GM10248 (cell line): Measurements from ENCODE around the gene RAP1GDS1.

Experiments used
- CTCF ChIA-PET: fragments of 300-600 bp; sonication (Branson Sonifier 250); formaldehyde crosslinking; extraction: SDS; loops from one replicate; lab custom pipeline; 2021; ENCODE audit warnings: antibody characterized with exemption; lab: Yijun Ruan, JAX
- POLR2A ChIA-PET: fragments of 350-650 bp; sonication (Branson Sonifier 250); formaldehyde crosslinking; extraction: SDS; loops from one replicate; lab custom pipeline; 2020; ENCODE audit warnings: antibody characterized with exemption; lab: Yijun Ruan, JAX
- DNase-seq: peaks from one replicate; pipeline ENCODE4 v3.0.0; 2012; ENCODE audit errors: extremely low spot score
- TF ChIP-seq, protein P1 (sequence below): IDR thresholded peaks from 2 replicates; pipeline ENCODE4 v1.5.1; 2012; ENCODE audit warnings: mild to moderate bottlenecking, low read depth; ENCODE audit errors: extremely low read depth, missing control alignments, control extremely low read depth

RAP1GDS1 gene

DNA sequence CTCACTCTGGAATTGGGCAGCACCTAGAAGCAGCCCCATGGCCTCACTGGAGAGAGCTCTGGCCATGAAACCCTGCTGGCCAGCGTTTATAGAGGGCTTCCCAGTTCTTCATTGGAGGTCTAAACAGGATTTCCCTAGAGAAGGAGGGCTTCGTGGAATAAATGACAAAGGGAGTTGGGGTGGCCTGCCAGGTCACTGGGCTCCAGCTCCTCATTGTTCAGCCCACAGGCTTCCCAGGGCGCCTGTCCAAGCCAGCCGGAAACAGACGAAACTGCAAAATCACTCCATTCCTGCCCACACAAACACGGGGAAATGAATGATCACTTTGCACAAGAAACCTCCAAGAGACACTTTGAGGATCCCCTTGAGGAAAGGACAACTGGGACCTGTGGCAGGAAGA is 207.5 kb downstream of the RAP1GDS1 start:
- ChIA-PET CTCF (interaction anchor here (1.0 to 3.4 kb wide), 13 partner anchors 9 to 937 kb away, joined by 3 to 37 read pairs (median 8); partner anchors contain the start of gene METAP1), POLR2A (no interaction called here)
- DNase-seq, result no peak
- TF ChIP-seq, protein P1, sequence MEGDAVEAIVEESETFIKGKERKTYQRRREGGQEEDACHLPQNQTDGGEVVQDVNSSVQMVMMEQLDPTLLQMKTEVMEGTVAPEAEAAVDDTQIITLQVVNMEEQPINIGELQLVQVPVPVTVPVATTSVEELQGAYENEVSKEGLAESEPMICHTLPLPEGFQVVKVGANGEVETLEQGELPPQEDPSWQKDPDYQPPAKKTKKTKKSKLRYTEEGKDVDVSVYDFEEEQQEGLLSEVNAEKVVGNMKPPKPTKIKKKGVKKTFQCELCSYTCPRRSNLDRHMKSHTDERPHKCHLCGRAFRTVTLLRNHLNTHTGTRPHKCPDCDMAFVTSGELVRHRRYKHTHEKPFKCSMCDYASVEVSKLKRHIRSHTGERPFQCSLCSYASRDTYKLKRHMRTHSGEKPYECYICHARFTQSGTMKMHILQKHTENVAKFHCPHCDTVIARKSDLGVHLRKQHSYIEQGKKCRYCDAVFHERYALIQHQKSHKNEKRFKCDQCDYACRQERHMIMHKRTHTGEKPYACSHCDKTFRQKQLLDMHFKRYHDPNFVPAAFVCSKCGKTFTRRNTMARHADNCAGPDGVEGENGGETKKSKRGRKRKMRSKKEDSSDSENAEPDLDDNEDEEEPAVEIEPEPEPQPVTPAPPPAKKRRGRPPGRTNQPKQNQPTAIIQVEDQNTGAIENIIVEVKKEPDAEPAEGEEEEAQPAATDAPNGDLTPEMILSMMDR, result no peak

DNA sequence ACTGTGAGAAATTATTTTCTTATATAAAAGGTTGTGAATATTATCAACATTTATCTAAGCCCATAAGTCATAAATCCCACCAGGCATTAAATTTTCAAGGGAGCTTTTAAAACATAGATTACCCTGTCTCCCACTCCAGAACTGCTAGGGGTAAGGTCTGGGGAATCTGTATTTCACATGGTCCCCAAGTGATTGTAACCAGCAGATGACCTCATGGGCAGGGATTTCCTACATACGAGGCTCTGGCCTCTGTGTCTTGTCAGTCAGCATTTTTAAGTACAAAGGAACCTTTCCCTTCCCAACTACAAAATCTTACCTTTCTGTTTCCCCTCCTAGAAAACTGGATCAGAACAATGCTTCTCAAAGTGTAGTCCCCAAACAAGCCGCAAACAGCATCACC is 208.6 kb downstream of the RAP1GDS1 start:
- POLR2A ChIA-PET, result no interaction called here
- TF ChIP-seq, protein P1, result no peak
- CTCF ChIA-PET, result interaction anchor here (1.1 to 3.4 kb wide), 5 partner anchors 12 to 936 kb away, joined by 3 to 37 read pairs (median 6); no protein-coding TSS in a partner anchor
- no peak for DNase-seq

DNA sequence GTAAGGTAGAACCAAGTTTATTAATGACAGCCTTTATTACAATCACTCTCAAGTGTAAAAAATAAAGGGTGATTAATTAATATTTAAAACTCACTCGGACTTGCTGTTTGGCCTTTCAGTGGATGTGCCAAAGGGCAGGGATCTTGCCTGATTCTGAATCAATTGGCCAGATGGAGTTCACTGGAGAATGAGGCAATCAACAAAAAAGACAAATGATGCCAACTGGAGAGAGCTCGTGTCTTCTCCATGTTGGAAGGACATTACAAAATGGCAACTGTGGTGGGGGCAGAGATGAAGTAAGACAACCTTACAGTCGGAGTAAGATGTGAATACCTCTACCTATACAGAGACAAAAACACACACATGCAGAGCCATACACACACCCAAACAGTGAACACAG is 209.2 kb downstream of the RAP1GDS1 start:
- ChIA-PET POLR2A (no interaction called here), CTCF (interaction anchor here (1.9 to 2.8 kb wide), 2 partner anchors 13 to 20 kb away, joined by 6 to 7 read pairs; no protein-coding TSS in a partner anchor)
- TF ChIP-seq, protein P1, result no peak
- no peak for DNase-seq

DNA sequence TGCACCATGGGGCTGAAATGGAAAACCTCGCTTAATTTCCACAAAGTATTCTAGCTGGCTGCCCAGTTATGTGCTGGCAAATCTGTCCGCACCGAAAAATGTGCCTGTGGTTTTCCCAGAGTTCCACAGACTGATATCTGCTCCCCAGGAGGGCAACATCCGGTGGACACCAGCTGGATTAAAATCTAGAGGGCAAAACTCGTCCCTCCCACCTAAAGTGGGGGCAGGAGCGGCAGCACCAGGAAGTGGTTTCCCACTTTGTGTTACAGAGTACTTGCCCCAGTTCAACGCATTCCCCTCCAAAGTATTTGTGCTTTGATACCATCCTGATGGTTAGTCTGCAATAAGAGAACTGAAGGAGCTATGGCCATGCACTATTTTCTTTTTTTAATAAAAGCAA is 209.6 kb downstream of the RAP1GDS1 start:
- POLR2A ChIA-PET, result no interaction called here
- no peak for DNase-seq
- TF ChIP-seq, protein P1, result no peak
- CTCF ChIA-PET, result interaction anchor here (2.8 kb wide), 1 partner anchor 12 kb away, joined by 7 read pairs; no protein-coding TSS in a partner anchor

DNA sequence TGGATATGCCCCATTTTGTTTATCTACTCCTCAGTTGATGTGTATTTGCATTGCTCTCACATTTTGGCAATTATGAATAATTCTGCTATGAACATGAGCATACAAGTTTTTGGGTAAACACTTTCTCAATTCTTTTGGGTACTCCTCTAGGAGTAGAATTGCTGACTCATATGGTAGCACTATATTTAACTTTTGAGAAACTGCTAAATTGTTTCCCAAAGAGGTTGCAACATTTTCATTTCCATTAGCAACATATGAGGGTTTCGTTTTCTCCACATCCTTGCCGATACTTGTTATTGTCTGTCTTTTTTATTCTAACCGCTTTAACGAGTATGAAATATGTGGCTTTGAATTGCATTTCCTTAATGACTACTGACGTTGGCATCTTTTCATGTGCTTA is 211.9 kb downstream of the RAP1GDS1 start:
- TF ChIP-seq, protein P1, result no peak
- ChIA-PET POLR2A (no interaction called here), CTCF (interaction anchor here (1.6 to 2.8 kb wide), 3 partner anchors 8 to 10 kb away, joined by 5 to 7 read pairs (median 6); no protein-coding TSS in a partner anchor)
- DNase-seq, result no peak

DNA sequence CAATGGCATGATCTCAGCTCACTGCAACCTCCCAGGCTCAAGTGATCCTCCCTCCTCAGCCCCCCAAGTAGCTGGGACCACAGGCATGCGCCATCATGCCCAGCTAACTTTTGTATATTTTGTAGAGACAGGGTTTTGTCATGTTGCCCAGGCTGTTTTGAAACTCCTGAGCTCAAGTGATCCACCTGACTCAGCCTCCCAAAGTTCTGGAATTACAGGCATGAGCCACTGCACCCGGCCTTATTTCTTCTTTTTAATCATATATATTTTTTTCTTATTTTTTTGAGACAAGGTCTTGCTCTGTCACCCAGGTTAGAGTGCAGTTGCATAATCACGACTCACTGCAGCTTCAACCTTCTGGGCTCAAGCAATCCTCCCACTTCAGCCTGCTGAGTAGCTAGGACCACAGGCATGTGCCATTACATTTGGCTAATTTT is 213.2 kb downstream of the RAP1GDS1 start:
- TF ChIP-seq, protein P1, result no peak
- no peak for DNase-seq
- POLR2A ChIA-PET, result no interaction called here
- CTCF ChIA-PET, result interaction anchor here (1.7 kb wide), 2 partner anchors 8 to 581 kb away, joined by 6 read pairs; no protein-coding TSS in a partner anchor
